HEK293T (cell line): ENCODE data around the gene ERC1.

Source experiments
- ARNT ChIP-seq: fragments of 450-650 bp; IDR thresholded peaks from 2 replicates; pipeline ENCODE4 v1.6.1; 2017; ENCODE audit warnings: mild to moderate bottlenecking
- BHLHE40 ChIP-seq: fragments of 450-650 bp; IDR thresholded peaks from 2 replicates; pipeline ENCODE4 v1.6.1; 2016; ENCODE audit warnings: mild to moderate bottlenecking, moderate library complexity, borderline replicate concordance
- ELF4 ChIP-seq: fragments of 450-650 bp; IDR thresholded peaks from 2 replicates; pipeline ENCODE4 v1.6.1; 2017; ENCODE audit warnings: antibody characterized with exemption
- FOXA1 ChIP-seq: fragments of 450-650 bp; IDR thresholded peaks from 2 replicates; pipeline ENCODE4 v1.6.1; 2016; ENCODE audit warnings: mild to moderate bottlenecking
- FOXK2 ChIP-seq: fragments of 450-650 bp; IDR thresholded peaks from 2 replicates; pipeline ENCODE4 v1.6.1; 2016; ENCODE audit warnings: mild to moderate bottlenecking
- FOXM1 ChIP-seq: fragments of 450-650 bp; IDR thresholded peaks from 2 replicates; pipeline ENCODE4 v1.6.1; 2017; ENCODE audit warnings: mild to moderate bottlenecking, borderline replicate concordance
- HDGF ChIP-seq: fragments of 450-650 bp; IDR thresholded peaks from 2 replicates; pipeline ENCODE4 v1.6.1; 2017; ENCODE audit warnings: antibody characterized with exemption, borderline replicate concordance
- L3MBTL2 ChIP-seq: fragments of 450-650 bp; conservative IDR thresholded peaks from 2 replicates; pipeline ENCODE4 v1.6.1; 2016; ENCODE audit warnings: mild to moderate bottlenecking
- LEF1 ChIP-seq: fragments of 450-650 bp; IDR thresholded peaks from 2 replicates; pipeline ENCODE4 v1.6.1; 2017; ENCODE audit warnings: mild to moderate bottlenecking, borderline replicate concordance
- SP1 ChIP-seq: fragments of 450-650 bp; IDR thresholded peaks from 2 replicates; pipeline ENCODE4 v1.6.1; 2017
- SUZ12 ChIP-seq: fragments of 450-650 bp; IDR thresholded peaks from 2 replicates; pipeline ENCODE4 v1.6.1; 2016; ENCODE audit warnings: mild to moderate bottlenecking

DNA sequence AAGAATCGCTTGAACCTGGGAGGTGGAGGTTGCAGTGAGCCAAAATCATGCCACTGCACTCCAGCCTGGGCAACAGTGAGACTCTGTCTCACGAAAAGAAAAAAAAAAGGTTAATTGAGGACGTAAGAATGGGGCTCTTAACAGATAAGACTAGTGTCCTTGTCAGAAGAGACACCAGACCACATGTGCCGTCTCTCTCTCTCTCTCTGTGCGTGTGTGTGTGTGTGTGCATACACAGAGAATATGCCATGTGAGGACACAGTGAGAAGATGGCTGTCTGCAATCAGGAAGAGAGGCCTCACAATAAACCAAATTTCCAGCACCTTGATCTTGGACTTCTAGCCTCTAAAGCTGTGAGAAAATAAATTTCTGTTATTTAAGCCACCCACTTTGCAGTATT is 11.7 kb upstream of the ERC1 start:
- TF ChIP-seq ARNT (no peak), FOXA1 (no peak), SUZ12 (no peak), LEF1 (no peak), FOXK2 (no peak), FOXM1 (no peak), BHLHE40 (no peak), HDGF (no peak), ELF4 (no peak), L3MBTL2 (no peak), SP1 (no peak)
